Skin of body (tissue), 2 donors: ENCODE measurements around the gene MGARP. TPM values are rescaled to one million over a fixed set of nuclear protein-coding genes. Genes with fewer than 3 reads are reported as not detected.
"Not testable (repeated sequence)": the region's sequence is repeated elsewhere in the genome, so short reads cannot be mapped to it uniquely, and the experiment has no call there.

ENCODE experiments used
- DNase-seq: peaks from one replicate; lab custom pipeline; 2025; lab: John Stamatoyannopoulos, UW
- total RNA-seq: library from RNA; depleted of rRNA; stranded (reverse); fragments of >200 nt; gene quantifications from one replicate; pipeline ENCODE4 v1.2.3, GENCODE V29; 2014

The MGARP gene
- total RNA-seq, 1 donor from 2014 or later, result not detected

- DNase-seq, result no peak
These were observed 15.9 kb upstream of the MGARP start for GRCh38 chr4:139295942-139296299.

GRCh38 chr4:139295206-139295941 lies 15.3 kb upstream of the MGARP start:
- DNase-seq, result peak; percentile 91

GRCh38 chr4:139286186-139286698 lies 6.2 kb upstream of the MGARP start:
- no peak for DNase-seq

- no peak for DNase-seq
These were observed 2.7 kb upstream of the MGARP start for GRCh38 chr4:139282721-139283075.

- DNase-seq, result no peak
These were observed 2.2 kb upstream of the MGARP start for GRCh38 chr4:139282065-139282720.

- DNase-seq, result no peak
These were observed 889 bp downstream of the MGARP start for GRCh38 chr4:139278912-139279759.

- no peak for DNase-seq
These were observed 1.5 kb downstream of the MGARP start for GRCh38 chr4:139278485-139278884.

- no peak for DNase-seq
These were observed 4.7 kb downstream of the MGARP start for GRCh38 chr4:139275281-139275735.

- DNase-seq, result no peak
These were observed 5.2 kb downstream of the MGARP start for GRCh38 chr4:139274790-139275189.

GRCh38 chr4:139273835-139274234 lies 6.2 kb downstream of the MGARP start:
- no peak for DNase-seq

GRCh38 chr4:139267301-139267700 lies 12.7 kb downstream of the MGARP start:
- no peak for DNase-seq

GRCh38 chr4:139266583-139267257 lies 13.3 kb downstream of the MGARP start:
- no peak for DNase-seq

GRCh38 chr4:139266208-139266582 lies 13.8 kb downstream of the MGARP start:
- no peak for DNase-seq

- no peak for DNase-seq
These were observed 14.4 kb downstream of the MGARP start for GRCh38 chr4:139265654-139266053.

- no peak for DNase-seq
These were observed 23.7 kb downstream of the MGARP start for GRCh38 chr4:139256349-139256748.

- DNase-seq, result not testable (repeated sequence)
These were observed 24.4 kb downstream of the MGARP start for GRCh38 chr4:139255581-139255980.

- DNase-seq, result no peak
These were observed 26.3 kb downstream of the MGARP start for GRCh38 chr4:139253713-139254112.

- DNase-seq, result no peak
These were observed 27.0 kb downstream of the MGARP start for GRCh38 chr4:139253046-139253445.

- DNase-seq, result no peak
These were observed 32.3 kb downstream of the MGARP start for GRCh38 chr4:139247700-139248238.

- DNase-seq, result no peak
These were observed 32.8 kb downstream of the MGARP start for GRCh38 chr4:139247241-139247640.

- DNase-seq, result no peak
These were observed 33.9 kb downstream of the MGARP start for GRCh38 chr4:139246166-139246565.
